Nephron progenitor cell (in vitro differentiated cells): ENCODE results near the gene CDK4.

ENCODE experiments used
- DNase-seq: peaks from one replicate; pipeline ENCODE4 v3.0.0; 2021
- H3K27ac Mint-ChIP-seq: 2 replicates; pipeline ENCODE4 v1.8.0; 2021; ENCODE audit warnings: mild to moderate bottlenecking, moderate library complexity, mixed read lengths
- H3K27me3 Mint-ChIP-seq: 2 replicates; pipeline ENCODE4 v1.8.0; 2021; ENCODE audit warnings: mild to moderate bottlenecking, low read depth, mixed read lengths; ENCODE audit not compliant: poor library complexity
- H3K36me3 Mint-ChIP-seq: 2 replicates; pipeline ENCODE4 v1.8.0; 2021; ENCODE audit warnings: low read depth, mixed read lengths
- H3K4me1 Mint-ChIP-seq: 2 replicates; pipeline ENCODE4 v1.8.0; 2021; ENCODE audit warnings: mixed read lengths
- H3K4me3 Mint-ChIP-seq: 2 replicates; pipeline ENCODE4 v1.8.0; 2021; ENCODE audit warnings: mild to moderate bottlenecking, moderate library complexity, mixed read lengths
- H3K9me3 Mint-ChIP-seq: 2 replicates; pipeline ENCODE4 v1.8.0; 2021; ENCODE audit warnings: mild to moderate bottlenecking, moderate library complexity, mixed read lengths
- CTCF ChIP-seq: fragments of 200-600 bp; sonication (generic); IDR thresholded peaks from 2 replicates; pipeline ENCODE4 v1.5.0; 2021; ENCODE audit warnings: antibody characterized with exemption

The CDK4 gene

GRCh38 chr12:57760347-57760982 is 8.4 kb upstream of the CDK4 start:
- no peak for TF ChIP-seq CTCF
- Mint-ChIP-seq H3K27ac (no peak overlapping the region), H3K4me1 (peaks cover 9% of the 10 kb centered on the region), H3K36me3 (peaks cover 5% of the 10 kb centered on the region), H3K4me3 (no peak overlapping the region), H3K27me3 (peaks cover 95% of the 10 kb centered on the region), H3K9me3 (peaks cover 4% of the 10 kb centered on the region)
- peak; percentile 84 for DNase-seq

GRCh38 chr12:57759360-57759980 is 7.4 kb upstream of the CDK4 start:
- no peak for TF ChIP-seq CTCF
- DNase-seq, result no peak
- no peak overlapping the region for H3K27ac Mint-ChIP-seq
- H3K9me3 Mint-ChIP-seq, result peaks cover 4% of the 10 kb centered on the region
- H3K36me3 Mint-ChIP-seq, result peaks cover 5% of the 10 kb centered on the region
- no peak overlapping the region for H3K4me3 Mint-ChIP-seq
- H3K4me1 Mint-ChIP-seq, result peaks cover 13% of the 10 kb centered on the region
- peaks cover 89% of the 10 kb centered on the region for H3K27me3 Mint-ChIP-seq

- TF ChIP-seq CTCF, result no peak
- Mint-ChIP-seq H3K9me3 (peaks cover 3% of the 10 kb centered on the region), H3K27ac (no peak overlapping the region), H3K4me1 (peaks cover 20% of the 10 kb centered on the region), H3K4me3 (no peak overlapping the region), H3K27me3 (peaks cover 89% of the 10 kb centered on the region), H3K36me3 (peaks cover 5% of the 10 kb centered on the region)
- DNase-seq, result no peak
Measured at GRCh38 chr12:57758552-57759359, 6.6 kb upstream of the CDK4 start.

GRCh38 chr12:57757771-57758170 is 5.7 kb upstream of the CDK4 start:
- DNase-seq, result no peak
- Mint-ChIP-seq H3K4me3 (no peak overlapping the region), H3K4me1 (peaks cover 30% of the 10 kb centered on the region), H3K27me3 (peaks cover 89% of the 10 kb centered on the region), H3K9me3 (no peaks in the 10 kb centered on the region), H3K27ac (no peak overlapping the region), H3K36me3 (peaks cover 5% of the 10 kb centered on the region)
- TF ChIP-seq CTCF, result no peak

GRCh38 chr12:57756406-57757341 is 4.6 kb upstream of the CDK4 start:
- no peaks in the 10 kb centered on the region for H3K9me3 Mint-ChIP-seq
- peak; percentile 71 for DNase-seq
- peak overlapping the region; percentile 76 for H3K4me3 Mint-ChIP-seq
- TF ChIP-seq CTCF, result peak; percentile 74
- H3K27ac Mint-ChIP-seq, result no peak overlapping the region
- H3K4me1 Mint-ChIP-seq, result peaks cover 37% of the 10 kb centered on the region
- peaks cover 8% of the 10 kb centered on the region for H3K36me3 Mint-ChIP-seq
- peaks cover 85% of the 10 kb centered on the region for H3K27me3 Mint-ChIP-seq
